Skeletal muscle tissue (tissue), 4 donors: Measurements from ENCODE around the gene IRF4. TPM values are rescaled to one million over a fixed set of nuclear protein-coding genes. Genes with fewer than 3 reads are reported as not detected.

Experiments
- H3K27ac ChIP-seq: one replicate; pipeline ENCODE4 v1.7.0; 2013; ENCODE audit warnings: mild to moderate bottlenecking, low read depth, low read length, inconsistent platforms
- H3K27me3 ChIP-seq, 3 donors: one replicate each; pipeline ENCODE4 v1.7.0; 2013; ENCODE audit warnings: low read length in 3 of 3; ENCODE audit not compliant: control insufficient read depth in 3 of 3, insufficient read depth in 3 of 3
- H3K36me3 ChIP-seq, 3 donors: one replicate each; pipeline ENCODE4 v1.7.0; 2013; ENCODE audit warnings: low read length in 3 of 3; ENCODE audit not compliant: control insufficient read depth in 3 of 3, insufficient read depth in 3 of 3
- H3K4me1 ChIP-seq, 3 donors: one replicate each; pipeline ENCODE4 v1.7.0; 2013; ENCODE audit warnings: low read length in 3 of 3, mild to moderate bottlenecking in 3 of 3; ENCODE audit not compliant: control insufficient read depth in 3 of 3, insufficient read depth in 3 of 3
- H3K4me3 ChIP-seq, 3 donors: one replicate each; pipeline ENCODE4 v1.7.0; 2013; ENCODE audit warnings: low read length in 3 of 3
- H3K9ac ChIP-seq, 3 donors: one replicate each; pipeline ENCODE4 v1.7.0; 2013; ENCODE audit warnings: low read length in 3 of 3, mild to moderate bottlenecking in 3 of 3, moderate library complexity in 2 of 3, low read depth in 1 of 3
- H3K9me3 ChIP-seq, 3 donors: one replicate each; pipeline ENCODE4 v1.7.0; 2013; ENCODE audit warnings: low read length in 3 of 3; ENCODE audit not compliant: control insufficient read depth in 3 of 3
- total RNA-seq: library from RNA; depleted of rRNA; stranded (reverse); fragments of >200 nt; gene quantifications from one replicate; pipeline ENCODE4 v1.2.3, GENCODE V29; 2014
- donor health status: Osteomylitis.

IRF4 gene
- total RNA-seq, 1 donor from 2014 or later: 3.1 TPM

- peaks cover 60 to 72% (median 62%) of the 10 kb centered on the region in 3 donors for H3K27me3 ChIP-seq
- no peak overlapping the region for H3K4me3 ChIP-seq
- H3K4me1 ChIP-seq: no peaks in the 10 kb centered on the region
- no peaks in the 10 kb centered on the region for H3K36me3 ChIP-seq
- H3K9me3 ChIP-seq: peaks cover 0 to 3% (median 0%) of the 10 kb centered on the region in 3 donors
- no peak overlapping the region for H3K9ac ChIP-seq
- H3K27ac ChIP-seq: no peak overlapping the region
These were observed 9.7 kb upstream of the IRF4 start for GRCh38 chr6:381742-382461.

- Histone ChIP-seq H3K4me3 (no peak overlapping the region), H3K9me3 (peaks cover 0 to 3% (median 0%) of the 10 kb centered on the region in 3 donors), H3K27me3 (peaks cover 63 to 70% (median 69%) of the 10 kb centered on the region in 3 donors)
These were observed 8.4 kb upstream of the IRF4 start for GRCh38 chr6:382883-383810.

GRCh38 chr6:383856-384255, 7.7 kb upstream of the IRF4 start:
- H3K9me3 ChIP-seq: no peaks in the 10 kb centered on the region
- no peak overlapping the region for H3K9ac ChIP-seq
- H3K4me1 ChIP-seq: no peaks in the 10 kb centered on the region
- no peaks in the 10 kb centered on the region for H3K36me3 ChIP-seq
- H3K27ac ChIP-seq: no peak overlapping the region
- H3K27me3 ChIP-seq: peaks cover 68 to 72% (median 71%) of the 10 kb centered on the region in 3 donors
- H3K4me3 ChIP-seq: no peak overlapping the region

More at GRCh38 chr6:382883-383810, 8.4 kb upstream of the IRF4 start:
- Histone ChIP-seq H3K4me1 (no peaks in the 10 kb centered on the region), H3K36me3 (no peaks in the 10 kb centered on the region), H3K9ac (no peak overlapping the region), H3K27ac (no peak overlapping the region)

- H3K9me3 ChIP-seq: no peaks in the 10 kb centered on the region
- peaks cover 71 to 73% (median 72%) of the 10 kb centered on the region in 3 donors for H3K27me3 ChIP-seq
- no peak overlapping the region for H3K4me3 ChIP-seq
- H3K4me1 ChIP-seq: no peaks in the 10 kb centered on the region
- H3K36me3 ChIP-seq: no peaks in the 10 kb centered on the region
- no peak overlapping the region for H3K9ac ChIP-seq
- H3K27ac ChIP-seq: no peak overlapping the region
These were observed 6.7 kb upstream of the IRF4 start for GRCh38 chr6:384898-385297.

GRCh38 chr6:385614-386013, 5.9 kb upstream of the IRF4 start:
- Histone ChIP-seq H3K9me3 (no peaks in the 10 kb centered on the region), H3K9ac (no peak overlapping the region), H3K4me1 (no peaks in the 10 kb centered on the region), H3K36me3 (no peaks in the 10 kb centered on the region), H3K27me3 (peaks cover 71 to 74% (median 72%) of the 10 kb centered on the region in 3 donors), H3K27ac (no peak overlapping the region), H3K4me3 (no peak overlapping the region)

GRCh38 chr6:386688-387266, 4.8 kb upstream of the IRF4 start:
- Histone ChIP-seq H3K27me3 (peaks cover 75 to 80% (median 77%) of the 10 kb centered on the region in 3 donors), H3K4me1 (peaks cover 5 to 7% (median 7%) of the 10 kb centered on the region in 3 donors), H3K9me3 (no peaks in the 10 kb centered on the region), H3K36me3 (no peaks in the 10 kb centered on the region), H3K9ac (no peak overlapping the region), H3K27ac (no peak overlapping the region), H3K4me3 (no peak overlapping the region)

GRCh38 chr6:387293-387741, 4.2 kb upstream of the IRF4 start:
- H3K9ac ChIP-seq: no peak overlapping the region
- H3K36me3 ChIP-seq: no peaks in the 10 kb centered on the region
- H3K9me3 ChIP-seq: no peaks in the 10 kb centered on the region
- peaks cover 79 to 81% (median 80%) of the 10 kb centered on the region in 3 donors for H3K27me3 ChIP-seq
- H3K4me1 ChIP-seq: peaks cover 10 to 12% (median 12%) of the 10 kb centered on the region in 3 donors
- H3K27ac ChIP-seq: no peak overlapping the region
- H3K4me3 ChIP-seq: no peak overlapping the region

GRCh38 chr6:388202-388903, 3.2 kb upstream of the IRF4 start:
- Histone ChIP-seq H3K27me3 (peaks cover 80 to 82% (median 82%) of the 10 kb centered on the region in 3 donors), H3K4me1 (peaks cover 12 to 19% (median 12%) of the 10 kb centered on the region in 3 donors), H3K27ac (no peak overlapping the region)

GRCh38 chr6:389143-389542, 2.4 kb upstream of the IRF4 start:
- no peak overlapping the region for H3K4me3 ChIP-seq
- no peak overlapping the region for H3K9ac ChIP-seq

More at GRCh38 chr6:388202-388903, 3.2 kb upstream of the IRF4 start:
- H3K4me3 ChIP-seq: no peak overlapping the region
- no peaks in the 10 kb centered on the region for H3K9me3 ChIP-seq
- no peak overlapping the region for H3K9ac ChIP-seq
- no peaks in the 10 kb centered on the region for H3K36me3 ChIP-seq

More at GRCh38 chr6:389143-389542, 2.4 kb upstream of the IRF4 start:
- Histone ChIP-seq H3K4me1 (peaks cover 12 to 26% (median 12%) of the 10 kb centered on the region in 3 donors), H3K27me3 (peaks cover 81 to 83% (median 83%) of the 10 kb centered on the region in 3 donors), H3K27ac (no peak overlapping the region), H3K9me3 (no peaks in the 10 kb centered on the region), H3K36me3 (no peaks in the 10 kb centered on the region)
